RKO (cell line): ENCODE data around the gene ATXN10.
"Not testable (repeated sequence)": the region's sequence is repeated elsewhere in the genome, so short reads cannot be mapped to it uniquely, and the experiment has no call there.

Experiments
- DNase-seq: peaks from one replicate; pipeline ENCODE4 v3.0.0-alpha.2; 2016; ENCODE audit warnings: low spot score

ATXN10 gene

GRCh38 chr22:45671783-45672563 is at the start of gene ATXN10:
TSS of gene ATXN10 (plus strand) at chr22:45671834. CDS start at chr22:45672064, 230 bp downstream.
- DNase-seq: peak; percentile 56

GRCh38 chr22:45621836-45622600 is 49.6 kb upstream of the ATXN10 start:
- no peak for DNase-seq

- not testable (repeated sequence) for DNase-seq
These were observed 48.0 kb upstream of the ATXN10 start for GRCh38 chr22:45623464-45624145.

- no peak for DNase-seq
These were observed 45.4 kb upstream of the ATXN10 start for GRCh38 chr22:45626198-45626651.

- no peak for DNase-seq
These were observed 44.0 kb upstream of the ATXN10 start for GRCh38 chr22:45627489-45628233.

GRCh38 chr22:45628515-45628914 is 43.1 kb upstream of the ATXN10 start:
- no peak for DNase-seq

- no peak for DNase-seq
These were observed 42.1 kb upstream of the ATXN10 start for GRCh38 chr22:45629469-45630089.

- DNase-seq: no peak
These were observed 41.2 kb upstream of the ATXN10 start for GRCh38 chr22:45630436-45630835.

- DNase-seq: no peak
These were observed 40.3 kb upstream of the ATXN10 start for GRCh38 chr22:45631140-45631840.

GRCh38 chr22:45631841-45632238 is 39.8 kb upstream of the ATXN10 start:
- DNase-seq: no peak

GRCh38 chr22:45632791-45633515 is 38.7 kb upstream of the ATXN10 start:
- no peak for DNase-seq

GRCh38 chr22:45636683-45637082 is 35.0 kb upstream of the ATXN10 start:
- no peak for DNase-seq

- DNase-seq: no peak
These were observed 33.4 kb upstream of the ATXN10 start for GRCh38 chr22:45638197-45638596.

- DNase-seq: no peak
These were observed 32.5 kb upstream of the ATXN10 start for GRCh38 chr22:45638834-45639746.

GRCh38 chr22:45639747-45640102 is 31.9 kb upstream of the ATXN10 start:
- DNase-seq: no peak

- no peak for DNase-seq
These were observed 31.2 kb upstream of the ATXN10 start for GRCh38 chr22:45640291-45640940.

- no peak for DNase-seq
These were observed 30.6 kb upstream of the ATXN10 start for GRCh38 chr22:45640941-45641621.

- no peak for DNase-seq
These were observed 28.6 kb upstream of the ATXN10 start for GRCh38 chr22:45642986-45643385.
